Fibroblast of lung (primary cell): ENCODE measurements around the gene GDPD3.

Source experiments
- CTCF ChIP-seq, 2 donors: IDR thresholded peaks in 1 of 2; conservative IDR thresholded peaks in 1 of 2; 1 replicate in 1 of 2; 2 replicates in 1 of 2; pipeline ENCODE4 v1.5.1; 2011 to 2012; ENCODE audit warnings: low read length in 2 of 2, control low read depth in 1 of 2, inconsistent platforms in 1 of 2, low read depth in 1 of 2, mild to moderate bottlenecking in 1 of 2
- EZH2 ChIP-seq: IDR thresholded peaks from 2 replicates; pipeline ENCODE4 v1.5.1; 2012; ENCODE audit warnings: low read length, control low read depth, mild to moderate bottlenecking; ENCODE audit errors: missing control alignments

GRCh38 chr16:30152517-30152916, 39.2 kb upstream of the GDPD3 start:
- TF ChIP-seq CTCF (conservative IDR thresholded peaks at IDR 0.05 in 1 of 2, IDR thresholded peaks at IDR 0.05 in 1 of 2; ENCODE audit: low read depth in 1 of 2, low read length in 2 of 2): no peak
- TF ChIP-seq EZH2: no peak
